SH-SY5Y (cell line): ENCODE results near the gene STK11.

ENCODE experiments used
- GATA2 ChIP-seq: IDR thresholded peaks from 2 replicates; pipeline ENCODE4 v1.6.1; 2011; ENCODE audit warnings: mild to moderate bottlenecking, low read depth, low read length
- GATA3 ChIP-seq: IDR thresholded peaks from 2 replicates; pipeline ENCODE4 v1.6.1; 2011; ENCODE audit warnings: low read depth, mild to moderate bottlenecking, low read length, moderate library complexity

DNA sequence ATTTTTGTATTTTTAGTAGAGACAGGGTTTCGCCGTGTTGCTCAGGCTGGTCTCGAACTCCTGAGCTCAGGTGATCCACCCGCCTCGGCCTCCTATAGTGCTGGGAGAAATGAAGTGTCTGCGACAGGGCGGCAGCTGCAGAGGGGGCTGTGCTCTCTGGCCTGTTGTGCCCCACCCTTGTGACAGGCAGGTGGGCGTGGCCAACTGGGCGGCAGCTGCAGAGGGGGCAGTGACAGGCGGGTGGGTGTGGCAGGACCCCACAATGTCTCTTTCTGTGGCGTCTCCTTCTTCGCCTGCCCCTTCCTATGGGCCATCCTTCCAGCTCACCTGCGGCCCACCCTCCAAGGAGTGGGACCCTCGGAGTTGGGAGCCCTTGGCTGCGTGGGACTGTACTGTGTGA is 11.8 kb downstream of the STK11 start:
- TF ChIP-seq GATA3: no peak
- no peak for TF ChIP-seq GATA2
